HG02938 (cell line): Measurements from ENCODE around the gene IPO4.

ENCODE experiments used
- ATAC-seq: cut with Tn5 transposase; IDR thresholded peaks from one replicate; pipeline ENCODE4 v1.9.1; 2021; ENCODE audit warnings: mild to moderate bottlenecking, moderate library complexity; ENCODE audit not compliant: unreplicated experiment

The IPO4 gene

GRCh38 chr14:24178399-24179178, 10.0 kb downstream of the IPO4 start:
- ATAC-seq, result no peak

DNA sequence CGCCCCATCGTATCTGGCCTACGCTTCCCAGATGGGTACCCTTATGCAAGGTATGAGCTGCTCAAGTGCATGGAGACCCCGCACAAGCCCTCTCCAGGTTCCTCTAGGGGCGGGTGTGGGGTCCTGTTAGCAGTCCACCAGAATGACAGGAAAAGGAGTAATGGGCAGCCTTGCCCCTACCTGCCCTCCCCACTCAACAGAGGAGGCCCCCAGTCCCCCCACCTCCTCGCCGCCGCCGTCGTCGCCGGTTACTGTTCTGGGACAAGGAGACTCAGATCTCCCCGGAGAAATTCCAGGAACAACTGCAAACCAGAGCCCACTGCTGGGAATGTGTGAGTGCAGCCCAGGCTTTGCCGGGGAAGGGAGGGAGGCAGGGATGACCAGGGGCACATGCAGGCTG, 10.7 kb downstream of the IPO4 start:
- no peak for ATAC-seq

DNA sequence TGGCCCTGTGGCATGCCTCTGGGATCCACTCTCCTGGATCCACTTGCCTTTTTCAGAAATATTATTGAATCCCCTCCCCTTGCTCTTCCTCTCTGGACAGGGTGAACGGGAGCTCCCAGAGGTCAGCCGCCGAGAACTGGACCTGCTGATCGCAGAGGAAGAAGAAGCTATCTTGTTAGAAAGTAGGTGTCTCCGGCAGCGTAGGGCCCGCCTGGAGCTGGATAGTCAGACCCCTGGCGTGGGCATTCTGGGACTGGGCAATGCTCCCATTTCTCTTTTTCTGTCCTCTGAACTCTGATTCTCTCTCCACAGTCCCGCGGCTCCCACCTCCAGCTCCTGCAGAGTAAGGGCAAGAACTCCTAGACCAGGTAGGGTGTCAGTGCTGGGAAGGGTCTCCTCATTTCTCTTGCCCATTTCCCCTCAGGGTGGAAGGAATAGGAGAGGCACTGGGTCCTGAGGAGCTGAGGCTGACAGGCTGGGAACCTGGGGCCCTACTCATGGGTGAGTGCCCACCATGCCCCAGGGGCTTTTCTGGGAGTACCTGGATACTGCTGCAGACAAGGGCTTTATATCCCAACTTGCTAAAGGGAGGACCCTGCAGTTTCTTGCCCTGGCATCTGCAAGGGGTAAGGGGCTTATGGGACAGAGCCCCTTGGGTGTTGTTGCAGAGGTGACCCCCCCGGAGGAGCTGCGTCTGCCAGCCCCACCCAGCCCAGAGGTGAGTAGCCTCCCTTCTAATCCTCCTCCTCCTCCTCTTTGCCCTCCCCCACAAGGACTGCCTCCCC, 11.4 kb downstream of the IPO4 start:
- no peak for ATAC-seq

DNA sequence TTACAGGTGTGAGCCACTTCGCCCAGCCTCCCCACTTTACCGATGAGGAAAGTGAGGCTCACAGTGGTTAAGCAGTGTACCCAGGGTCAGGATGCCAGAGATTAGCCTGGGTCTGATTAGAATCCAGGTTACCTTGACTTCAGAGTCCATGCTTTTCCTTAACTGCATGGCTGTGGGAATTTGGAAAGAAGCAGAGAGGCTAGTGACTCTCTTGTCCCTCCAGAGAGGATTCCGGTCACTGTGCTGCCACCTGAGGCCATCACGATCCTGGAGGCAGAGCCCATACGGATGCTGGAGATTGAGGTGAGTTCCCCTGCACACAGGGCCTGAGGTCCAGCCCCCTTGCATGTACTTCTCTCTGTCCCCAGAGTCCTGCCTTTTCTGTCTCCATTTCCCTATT, 12.0 kb downstream of the IPO4 start:
- no peak for ATAC-seq

- no peak for ATAC-seq
Measured at GRCh38 chr14:24172871-24173281, 15.7 kb downstream of the IPO4 start.

DNA sequence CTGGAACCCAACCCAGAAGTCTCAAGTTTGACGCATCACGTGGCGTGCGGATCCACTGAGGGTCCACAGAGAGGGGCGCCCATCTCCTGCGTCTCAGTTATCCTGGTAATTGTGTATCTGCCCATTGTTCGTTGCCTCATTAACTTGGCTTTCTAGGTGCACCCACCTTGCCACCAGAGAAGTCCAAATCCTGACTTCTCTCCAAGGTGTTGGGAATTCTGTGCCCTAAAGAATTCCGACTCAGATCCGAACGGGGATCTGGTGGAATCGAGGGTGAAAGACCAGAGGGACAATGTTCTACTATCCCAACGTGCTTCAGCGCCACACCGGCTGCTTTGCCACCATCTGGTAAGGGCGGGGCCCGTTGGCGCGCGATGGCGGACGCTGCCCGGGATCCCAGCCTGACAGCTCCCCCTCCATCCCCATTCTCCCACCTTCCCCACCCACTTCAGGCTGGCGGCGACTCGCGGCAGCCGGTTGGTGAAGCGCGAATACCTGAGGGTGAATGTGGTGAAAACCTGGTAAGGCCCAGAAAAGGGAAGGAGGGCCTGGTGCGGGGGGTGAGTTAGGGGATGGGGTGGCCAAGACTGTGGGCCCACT, 16.3 kb downstream of the IPO4 start:
- no peak for ATAC-seq

DNA sequence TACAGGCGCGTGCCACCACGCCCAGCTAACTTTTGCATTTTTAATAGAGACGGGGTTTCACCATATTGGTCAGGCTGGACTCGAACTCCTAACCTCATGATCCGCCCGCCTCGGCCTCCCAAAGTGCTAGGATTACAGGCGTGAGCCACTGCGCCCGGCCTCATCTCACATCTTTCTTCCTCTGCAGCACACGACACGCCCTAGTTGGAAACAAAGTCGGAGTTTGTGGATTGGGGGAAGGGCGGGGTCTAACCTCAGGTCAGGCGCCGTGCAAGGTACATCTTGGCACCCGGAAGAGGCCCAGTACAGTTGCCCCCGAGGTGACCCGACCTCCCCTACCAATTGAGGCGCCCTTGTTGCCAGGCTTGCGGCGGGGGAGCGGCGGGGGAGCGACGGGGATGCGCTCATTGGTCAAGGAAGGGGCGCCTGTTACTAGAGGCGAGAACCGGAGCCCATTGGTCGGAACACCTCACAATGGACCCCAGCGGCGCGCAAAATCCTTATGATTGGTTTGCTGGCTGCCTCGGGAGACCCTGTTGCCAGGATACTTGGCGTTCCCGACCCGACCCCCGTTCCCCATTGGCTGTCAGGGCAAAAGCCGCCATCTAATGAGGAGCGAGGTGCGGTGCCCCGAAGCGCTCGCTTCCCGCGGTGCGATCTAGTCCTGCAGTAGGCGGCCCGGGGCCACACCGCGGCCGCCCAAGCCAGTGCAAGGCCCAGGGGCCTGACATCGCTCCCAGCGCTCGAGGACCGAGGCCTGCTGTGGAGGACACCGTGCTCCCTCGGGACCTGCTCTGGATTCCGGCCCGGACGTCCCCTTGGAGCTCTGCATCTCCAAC, 17.0 kb downstream of the IPO4 start, which contains the start of gene REC8:
TSS of gene REC8 (plus strand) at position 659 of the 839 bp plus-strand sequence. CDS start 473 bp downstream, outside the sequence.
- ATAC-seq, result peak; percentile 74

DNA sequence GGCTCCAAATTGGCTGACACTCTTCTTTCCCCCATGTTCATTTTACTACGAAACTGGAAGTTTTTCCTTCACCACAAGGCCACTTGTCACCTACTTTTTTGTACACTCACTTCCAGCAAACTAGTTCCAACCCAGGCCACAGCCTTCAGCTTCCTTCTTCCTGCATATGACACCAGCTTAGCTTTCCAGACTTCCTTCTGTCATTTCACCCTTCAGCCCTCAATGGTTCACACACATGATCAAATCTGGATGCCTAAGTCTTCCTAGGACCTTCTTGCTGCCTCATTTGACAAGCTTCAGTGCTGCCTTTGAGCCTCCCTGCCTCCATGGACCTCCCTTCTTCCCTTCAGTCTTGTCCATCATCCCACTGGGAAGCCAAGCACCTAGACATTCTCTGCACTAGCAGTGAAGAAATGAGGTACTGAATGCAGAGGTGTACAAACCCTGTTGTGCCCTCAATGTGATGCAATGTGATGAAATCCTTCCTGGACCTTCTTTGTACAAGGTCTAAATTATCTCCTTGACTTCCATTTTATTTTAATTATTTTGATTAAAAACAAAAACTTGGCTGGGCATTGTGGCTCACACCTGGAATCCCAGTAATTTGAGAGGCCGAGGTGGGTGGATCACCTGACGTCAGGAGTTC, 21.0 kb downstream of the IPO4 start:
- ATAC-seq, result no peak

DNA sequence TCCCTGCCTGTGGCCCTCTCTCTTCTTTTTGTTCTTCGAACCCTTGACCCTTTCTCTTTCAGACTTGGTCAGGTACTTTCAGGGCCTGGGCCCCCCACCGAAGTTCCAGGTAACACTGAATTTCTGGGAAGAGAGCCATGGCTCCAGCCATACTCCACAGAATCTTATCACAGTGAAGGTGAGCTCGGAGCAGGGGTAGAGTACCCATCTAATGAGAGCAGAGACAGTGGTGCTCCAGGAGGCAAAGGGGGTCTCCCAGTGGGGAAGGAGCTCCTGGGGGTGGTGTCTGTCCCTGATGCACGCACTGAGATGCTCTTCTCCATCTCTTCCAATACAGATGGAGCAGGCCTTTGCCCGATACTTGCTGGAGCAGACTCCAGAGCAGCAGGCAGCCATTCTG, 22.8 kb downstream of the IPO4 start:
- ATAC-seq, result no peak

GRCh38 chr14:24164518-24164991, 24.1 kb downstream of the IPO4 start:
- no peak for ATAC-seq

DNA sequence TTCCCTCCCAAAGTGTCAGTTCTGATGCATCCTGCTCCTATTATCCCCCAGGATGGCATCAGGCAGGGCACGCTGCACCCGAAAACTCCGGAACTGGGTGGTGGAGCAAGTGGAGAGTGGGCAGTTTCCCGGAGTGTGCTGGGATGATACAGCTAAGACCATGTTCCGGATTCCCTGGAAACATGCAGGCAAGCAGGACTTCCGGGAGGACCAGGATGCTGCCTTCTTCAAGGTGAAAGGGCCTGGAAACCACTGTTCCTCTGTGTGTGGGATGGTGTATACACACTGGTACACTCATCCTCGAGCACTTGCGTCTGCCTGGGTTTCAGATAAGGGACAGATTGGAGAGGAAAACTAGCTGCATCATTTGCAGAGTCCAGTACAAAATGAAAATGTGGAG, 26.5 kb downstream of the IPO4 start:
- no peak for ATAC-seq

- peak; percentile 85 for ATAC-seq
Measured at GRCh38 chr14:24160850-24161804, 27.5 kb downstream of the IPO4 start, which contains the start of gene IRF9. Gene IRF9, plus strand, starts transcription at chr14:24161265. Its CDS starts 880 bp downstream, at chr14:24162145.

GRCh38 chr14:24160499-24160849, 28.1 kb downstream of the IPO4 start:
- ATAC-seq, result no peak

DNA sequence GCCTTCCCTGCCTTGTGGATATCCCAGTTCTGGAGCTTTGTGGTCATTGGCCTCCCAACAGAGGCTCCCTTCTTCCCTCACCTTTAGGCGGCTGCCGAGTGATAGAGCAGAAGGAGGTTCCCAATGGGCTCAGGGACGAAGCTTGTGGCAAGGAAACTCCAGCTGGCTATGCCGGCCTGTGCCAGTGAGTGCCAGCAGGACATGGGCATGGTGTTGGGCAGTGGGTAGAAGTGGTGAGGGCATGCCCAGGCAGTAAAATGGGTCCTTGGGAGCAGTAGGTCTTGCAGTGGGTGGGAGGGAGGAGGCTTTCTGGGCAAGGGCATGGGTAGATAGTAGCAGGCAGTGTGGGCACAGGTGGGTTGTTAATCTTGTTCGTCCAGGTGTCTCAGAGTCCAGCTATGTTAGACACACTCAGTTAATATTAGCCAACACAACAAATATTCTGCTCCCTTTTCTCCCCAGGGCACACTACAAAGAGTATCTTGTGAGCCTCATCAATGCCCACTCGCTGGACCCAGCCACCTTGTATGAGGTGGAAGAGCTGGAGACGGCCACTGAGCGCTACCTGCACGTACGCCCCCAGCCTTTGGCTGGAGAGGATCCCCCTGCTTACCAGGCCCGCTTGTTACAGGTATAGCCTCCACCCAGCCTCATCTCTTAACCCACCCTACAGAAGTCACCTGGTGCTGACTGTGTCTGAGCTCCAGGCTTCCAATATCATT, 28.7 kb downstream of the IPO4 start:
- ATAC-seq, result no peak

DNA sequence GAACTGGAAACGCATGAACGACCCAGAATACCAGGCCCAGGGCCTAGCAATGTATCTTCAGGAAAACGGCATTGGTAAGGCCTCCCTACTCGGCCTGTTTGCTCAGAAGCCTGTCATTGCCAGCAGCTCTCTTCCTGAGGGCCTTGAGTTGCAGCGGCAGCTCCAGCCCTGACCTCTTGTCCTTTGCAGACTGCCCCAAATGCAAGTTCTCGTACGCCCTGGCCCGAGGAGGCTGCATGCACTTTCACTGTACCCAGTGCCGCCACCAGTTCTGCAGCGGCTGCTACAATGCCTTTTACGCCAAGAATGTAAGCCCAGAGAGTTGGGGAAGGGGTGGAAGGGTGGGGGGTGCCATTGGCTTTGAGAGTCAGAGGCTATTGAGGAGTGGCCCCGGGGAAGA, 31.3 kb downstream of the IPO4 start:
- ATAC-seq, result no peak

- ATAC-seq, result no peak
Measured at GRCh38 chr14:24156840-24157239, 31.8 kb downstream of the IPO4 start.

- ATAC-seq, result no peak
Measured at GRCh38 chr14:24155100-24155499, 33.5 kb downstream of the IPO4 start.

DNA sequence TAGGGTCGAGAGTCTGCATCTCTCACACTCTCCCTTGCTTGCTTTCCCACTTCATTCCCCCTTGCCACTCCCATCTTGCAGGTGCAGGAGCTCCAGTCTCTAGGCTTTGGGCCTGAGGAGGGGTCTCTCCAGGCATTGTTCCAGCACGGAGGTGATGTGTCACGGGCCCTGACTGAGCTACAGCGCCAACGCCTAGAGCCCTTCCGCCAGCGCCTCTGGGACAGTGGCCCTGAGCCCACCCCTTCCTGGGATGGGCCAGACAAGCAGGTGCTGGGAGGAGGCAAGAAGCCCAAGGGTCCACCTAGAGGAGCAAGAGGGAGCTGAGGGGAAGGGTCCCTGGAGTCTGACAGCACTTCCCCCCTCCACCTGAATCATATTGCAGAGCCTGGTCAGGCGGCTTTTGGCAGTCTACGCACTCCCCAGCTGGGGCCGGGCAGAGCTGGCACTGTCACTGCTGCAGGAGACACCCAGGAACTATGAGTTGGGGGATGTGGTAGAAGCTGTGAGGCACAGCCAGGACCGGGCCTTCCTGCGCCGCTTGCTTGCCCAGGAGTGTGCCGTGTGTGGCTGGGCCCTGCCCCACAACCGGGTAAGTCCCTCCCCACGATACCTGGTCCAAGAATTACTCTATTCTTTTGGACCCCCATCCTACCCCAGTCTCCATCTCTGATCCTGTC, 37.1 kb downstream of the IPO4 start:
- ATAC-seq, result no peak
